SIG-M5 (cell line): ENCODE data around the gene PRMT3.
"Not testable (repeated sequence)": the region's sequence is repeated elsewhere in the genome, so short reads cannot be mapped to it uniquely, and the experiment has no call there.

Experiments
- DNase-seq: peaks from one replicate; lab custom pipeline; 2025; lab: John Stamatoyannopoulos, UW

Gene PRMT3

GRCh38 chr11:20387261-20388095 lies at the start of gene PRMT3:
Gene PRMT3 (plus strand): TSS chr11:20387716. CDS start chr11:20387747, 31 bp downstream.
- DNase-seq, result peak; percentile 41

- DNase-seq, result no peak
These were observed 45.0 kb upstream of the PRMT3 start for GRCh38 chr11:20342347-20343141.

- no peak for DNase-seq
These were observed 36.4 kb upstream of the PRMT3 start for GRCh38 chr11:20351136-20351535.

- no peak for DNase-seq
These were observed 35.7 kb upstream of the PRMT3 start for GRCh38 chr11:20351751-20352262.

- no peak for DNase-seq
These were observed 33.6 kb upstream of the PRMT3 start for GRCh38 chr11:20353829-20354434.

- no peak for DNase-seq
These were observed 32.0 kb upstream of the PRMT3 start for GRCh38 chr11:20355221-20356219.

GRCh38 chr11:20357150-20357549 lies 30.4 kb upstream of the PRMT3 start:
- no peak for DNase-seq

GRCh38 chr11:20360650-20361049 lies 26.9 kb upstream of the PRMT3 start:
- DNase-seq, result no peak

GRCh38 chr11:20362481-20362880 lies 25.0 kb upstream of the PRMT3 start:
- no peak for DNase-seq

- DNase-seq, result no peak
These were observed 24.4 kb upstream of the PRMT3 start for GRCh38 chr11:20363149-20363499.

GRCh38 chr11:20363500-20364340 lies 23.8 kb upstream of the PRMT3 start, which contains the start of gene HTATIP2:
Gene HTATIP2 (plus strand): TSS chr11:20363714. CDS start chr11:20364238, 524 bp downstream.
- DNase-seq, result no peak

GRCh38 chr11:20364341-20364792 lies 23.1 kb upstream of the PRMT3 start:
- no peak for DNase-seq

- DNase-seq, result not testable (repeated sequence)
These were observed 22.1 kb upstream of the PRMT3 start for GRCh38 chr11:20365465-20365864.

GRCh38 chr11:20367313-20367948 lies 20.1 kb upstream of the PRMT3 start:
- no peak for DNase-seq

GRCh38 chr11:20368438-20368837 lies 19.1 kb upstream of the PRMT3 start:
- no peak for DNase-seq

- DNase-seq, result no peak
These were observed 17.7 kb upstream of the PRMT3 start for GRCh38 chr11:20369826-20370225.

GRCh38 chr11:20372081-20372626 lies 15.4 kb upstream of the PRMT3 start:
- no peak for DNase-seq

GRCh38 chr11:20373147-20373546 lies 14.4 kb upstream of the PRMT3 start:
- no peak for DNase-seq

GRCh38 chr11:20373568-20374209 lies 13.8 kb upstream of the PRMT3 start:
- no peak for DNase-seq
